Fibroblast of mammary gland (primary cell): Measurements from ENCODE around the gene NOC2L.

Experiments
- DNase-seq: peaks from one replicate; pipeline ENCODE4 v3.0.0-alpha.2; 2010; ENCODE audit warnings: low read depth
- H3K4me3 ChIP-seq: 2 replicates; pipeline ENCODE4 v1.5.1; 2011; ENCODE audit warnings: low read depth, mild to moderate bottlenecking, low read length, moderate library complexity; ENCODE audit not compliant: control insufficient read depth
- CTCF ChIP-seq: conservative IDR thresholded peaks from 2 replicates; pipeline ENCODE4 v1.5.1; 2011; ENCODE audit warnings: low read depth, low read length, inconsistent platforms; ENCODE audit not compliant: control insufficient read depth, insufficient read depth

Gene NOC2L

DNA sequence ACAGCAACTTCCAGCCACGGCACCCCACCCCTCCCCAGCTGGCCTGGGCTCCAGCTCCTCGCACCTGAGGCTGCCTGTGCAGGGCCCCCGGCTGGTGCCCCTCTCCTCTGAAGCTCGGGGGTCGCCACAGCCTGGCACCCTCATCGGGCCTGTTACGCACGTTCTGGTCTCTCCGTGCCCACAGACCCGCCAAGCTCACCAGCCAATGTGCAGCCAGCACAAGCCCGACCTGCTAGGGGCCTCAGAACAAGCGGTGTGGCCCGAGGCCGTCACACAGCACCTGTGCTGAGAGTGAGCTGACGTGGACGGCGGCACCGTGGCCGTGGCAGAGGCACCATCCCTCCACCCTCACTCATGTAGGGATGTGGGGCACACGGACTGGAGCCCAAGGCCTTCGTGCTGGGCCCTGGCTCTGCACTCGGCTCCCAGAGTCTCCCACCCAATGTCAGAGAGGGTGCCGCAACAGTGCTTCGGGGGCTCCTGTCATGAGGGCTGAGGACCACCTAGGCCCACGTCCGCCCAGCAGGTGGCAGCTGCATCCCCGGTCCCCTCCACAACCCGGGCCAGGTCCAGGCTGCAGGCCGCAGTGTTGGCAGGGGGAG lies 39.7 kb downstream of the NOC2L start:
- no peak overlapping the region for H3K4me3 ChIP-seq
- no peak for DNase-seq
- no peak for TF ChIP-seq CTCF

GRCh38 chr1:918843-919242 lies 40.2 kb downstream of the NOC2L start:
- H3K4me3 ChIP-seq, result no peak overlapping the region
- no peak for TF ChIP-seq CTCF
- DNase-seq, result no peak

- DNase-seq, result no peak
- H3K4me3 ChIP-seq, result no peak overlapping the region
- no peak for TF ChIP-seq CTCF
These were observed 40.7 kb downstream of the NOC2L start for GRCh38 chr1:918353-918752.

DNA sequence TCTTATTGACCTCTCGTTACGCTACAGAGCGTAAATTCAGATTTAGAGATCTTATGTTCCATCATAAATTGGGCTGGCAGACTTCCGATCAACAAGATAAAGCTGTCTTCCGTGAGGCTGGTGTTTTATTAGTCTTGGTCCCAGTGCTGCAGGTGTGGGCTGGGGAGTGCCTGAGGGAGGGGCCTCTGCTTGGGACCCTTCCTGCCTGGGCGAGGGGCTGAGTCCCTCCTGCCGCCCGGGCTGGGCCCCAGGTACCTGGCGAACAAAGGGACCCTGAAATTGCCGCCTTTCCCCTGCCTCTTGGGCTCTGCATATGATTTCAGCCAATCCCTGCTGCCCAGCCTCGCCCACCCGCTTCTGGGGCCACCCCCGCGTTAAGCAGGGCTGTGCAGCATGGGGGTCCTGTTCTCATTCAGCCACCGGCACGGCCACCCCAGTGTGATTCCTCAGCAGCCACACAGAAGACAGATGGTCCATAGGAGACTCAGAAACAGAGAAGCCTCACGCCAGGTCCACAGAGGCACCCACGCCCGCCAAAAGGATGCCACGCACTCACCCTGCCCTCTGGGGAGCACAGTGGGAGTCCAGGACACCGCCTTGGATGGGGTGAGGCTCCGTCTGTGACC lies 41.5 kb downstream of the NOC2L start:
- TF ChIP-seq CTCF, result no peak
- no peak overlapping the region for H3K4me3 ChIP-seq
- no peak for DNase-seq

DNA sequence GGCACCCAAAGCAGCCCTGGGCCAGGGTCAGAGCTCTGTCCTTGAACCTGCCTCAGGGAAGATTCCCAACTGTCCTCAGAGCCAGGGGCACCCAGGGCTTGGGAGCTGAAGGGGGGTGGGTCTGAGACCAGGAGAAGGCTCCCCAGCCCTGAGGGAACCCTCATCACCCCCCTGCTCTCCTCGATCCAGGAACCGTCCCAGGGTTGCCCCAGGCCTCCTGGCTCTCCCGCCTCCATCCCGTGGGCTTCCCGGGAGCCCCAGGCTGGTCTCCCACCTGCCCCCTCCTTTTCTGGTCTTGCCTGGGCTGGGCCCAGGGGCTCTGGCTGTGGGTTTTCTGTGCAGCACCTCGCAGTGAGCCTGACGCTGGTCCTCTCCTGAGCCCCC lies 42.0 kb downstream of the NOC2L start:
- no peak for DNase-seq
- H3K4me3 ChIP-seq, result no peak overlapping the region
- no peak for TF ChIP-seq CTCF

GRCh38 chr1:916173-917075 lies 42.6 kb downstream of the NOC2L start:
- no peak for TF ChIP-seq CTCF
- H3K4me3 ChIP-seq, result no peak overlapping the region
- DNase-seq, result no peak
